GM12865 (cell line): ENCODE results near the gene PRTN3.

Experiments
- DNase-seq: peaks from one replicate; pipeline ENCODE4 v3.0.0; 2010; ENCODE audit warnings: low read depth
- H3K4me3 ChIP-seq: 2 replicates; pipeline ENCODE4 v1.5.1; 2011; ENCODE audit warnings: mild to moderate bottlenecking, low read depth, low read length, control low read depth
- CTCF ChIP-seq: IDR thresholded peaks from 2 replicates; pipeline ENCODE4 v1.5.1; 2011; ENCODE audit warnings: low read length, control low read depth, low read depth, inconsistent platforms; ENCODE audit not compliant: insufficient read depth; ENCODE audit errors: missing control alignments

Gene PRTN3

GRCh38 chr19:871446-872265 lies 30.9 kb downstream of the PRTN3 start:
- TF ChIP-seq CTCF: no peak
- no peak overlapping the region for H3K4me3 ChIP-seq
- no peak for DNase-seq

GRCh38 chr19:872266-872951 lies 31.6 kb downstream of the PRTN3 start:
- peak; percentile 92 for DNase-seq
- TF ChIP-seq CTCF: no peak
- H3K4me3 ChIP-seq: peak overlapping the region; percentile 22; the same call in 1 of the 2 replicates

GRCh38 chr19:873084-873483 lies 32.3 kb downstream of the PRTN3 start:
- H3K4me3 ChIP-seq: no peak overlapping the region
- peak; percentile 94 for DNase-seq
- TF ChIP-seq CTCF: no peak

- no peak for TF ChIP-seq CTCF
- H3K4me3 ChIP-seq: no peak overlapping the region
- no peak for DNase-seq
Observed at GRCh38 chr19:873561-874041, 32.8 kb downstream of the PRTN3 start.

GRCh38 chr19:875265-875879 lies 34.6 kb downstream of the PRTN3 start:
- no peak for DNase-seq
- TF ChIP-seq CTCF: no peak
- H3K4me3 ChIP-seq: no peak overlapping the region

- no peak for TF ChIP-seq CTCF
Observed at GRCh38 chr19:876089-876488, 35.3 kb downstream of the PRTN3 start.

More at GRCh38 chr19:876089-876488, 35.3 kb downstream of the PRTN3 start:
- H3K4me3 ChIP-seq: no peak overlapping the region
- DNase-seq: no peak
